Stimulated activated naive CD8-positive, alpha-beta T cell treated with anti-CD3 and anti-CD28 coated beads, Interleukin-15, Interleukin-2, amounts not matched to agents 100 U/mL and 50 U/mL, for 24 hours (primary cell): ENCODE measurements around the gene CSF2RB.
A peak's percentile ranks its signal among the peaks of the same experiment; 100 is the strongest.

Experiments used
- ATAC-seq: fragments of 150-1000 bp; cut with Tn5 transposase; one replicate; pipeline ENCODE4 v1.10.0; 2021
- DNase-seq: peaks from one replicate; pipeline ENCODE4 v3.0.0; 2021

CSF2RB gene

GRCh38 chr22:36921309-36922104 lies 8.1 kb downstream of the CSF2RB start:
- DNase-seq (no peak), ATAC-seq (peak; percentile 53)

GRCh38 chr22:36922105-36922608 lies 8.7 kb downstream of the CSF2RB start:
- no peak for ATAC-seq
- no peak for DNase-seq

GRCh38 chr22:36922711-36923110 lies 9.3 kb downstream of the CSF2RB start:
- ATAC-seq (no peak), DNase-seq (no peak)

GRCh38 chr22:36923131-36923788 lies 9.8 kb downstream of the CSF2RB start:
- ATAC-seq (no peak), DNase-seq (no peak)

GRCh38 chr22:36924151-36924698 lies 10.8 kb downstream of the CSF2RB start:
- ATAC-seq: no peak
- DNase-seq: no peak

GRCh38 chr22:36925388-36926290 lies 12.2 kb downstream of the CSF2RB start:
- no peak for ATAC-seq
- DNase-seq: no peak

- ATAC-seq (no peak), DNase-seq (no peak)
These were observed 12.9 kb downstream of the CSF2RB start for GRCh38 chr22:36926309-36926708.

GRCh38 chr22:36926721-36927435 lies 13.4 kb downstream of the CSF2RB start:
- ATAC-seq (no peak), DNase-seq (no peak)

GRCh38 chr22:36927671-36928070 lies 14.2 kb downstream of the CSF2RB start:
- DNase-seq (no peak), ATAC-seq (no peak)

GRCh38 chr22:36928196-36928595 lies 14.8 kb downstream of the CSF2RB start:
- no peak for DNase-seq
- no peak for ATAC-seq

GRCh38 chr22:36928786-36929535 lies 15.5 kb downstream of the CSF2RB start:
- DNase-seq (no peak), ATAC-seq (no peak)

- ATAC-seq: no peak
- no peak for DNase-seq
These were observed 16.2 kb downstream of the CSF2RB start for GRCh38 chr22:36929621-36930020.

- no peak for DNase-seq
- no peak for ATAC-seq
These were observed 16.9 kb downstream of the CSF2RB start for GRCh38 chr22:36930041-36930935.

- DNase-seq: no peak
- no peak for ATAC-seq
These were observed 18.0 kb downstream of the CSF2RB start for GRCh38 chr22:36931446-36931845.

GRCh38 chr22:36933629-36934417 lies 20.4 kb downstream of the CSF2RB start:
- no peak for DNase-seq
- no peak for ATAC-seq

GRCh38 chr22:36934418-36935312 lies 21.2 kb downstream of the CSF2RB start:
- no peak for DNase-seq
- ATAC-seq: no peak

GRCh38 chr22:36935313-36935610 lies 21.8 kb downstream of the CSF2RB start:
- ATAC-seq (no peak), DNase-seq (no peak)

GRCh38 chr22:36935694-36936093 lies 22.3 kb downstream of the CSF2RB start:
- DNase-seq: no peak
- no peak for ATAC-seq
